ENCODE results near the gene SMTNL1. TPM values are rescaled to one million over a fixed set of nuclear protein-coding genes. Genes with fewer than 3 reads are reported as not detected.

SMTNL1 gene
- total RNA-seq, 1 experiment from 2014 or later: not detected

DNA sequence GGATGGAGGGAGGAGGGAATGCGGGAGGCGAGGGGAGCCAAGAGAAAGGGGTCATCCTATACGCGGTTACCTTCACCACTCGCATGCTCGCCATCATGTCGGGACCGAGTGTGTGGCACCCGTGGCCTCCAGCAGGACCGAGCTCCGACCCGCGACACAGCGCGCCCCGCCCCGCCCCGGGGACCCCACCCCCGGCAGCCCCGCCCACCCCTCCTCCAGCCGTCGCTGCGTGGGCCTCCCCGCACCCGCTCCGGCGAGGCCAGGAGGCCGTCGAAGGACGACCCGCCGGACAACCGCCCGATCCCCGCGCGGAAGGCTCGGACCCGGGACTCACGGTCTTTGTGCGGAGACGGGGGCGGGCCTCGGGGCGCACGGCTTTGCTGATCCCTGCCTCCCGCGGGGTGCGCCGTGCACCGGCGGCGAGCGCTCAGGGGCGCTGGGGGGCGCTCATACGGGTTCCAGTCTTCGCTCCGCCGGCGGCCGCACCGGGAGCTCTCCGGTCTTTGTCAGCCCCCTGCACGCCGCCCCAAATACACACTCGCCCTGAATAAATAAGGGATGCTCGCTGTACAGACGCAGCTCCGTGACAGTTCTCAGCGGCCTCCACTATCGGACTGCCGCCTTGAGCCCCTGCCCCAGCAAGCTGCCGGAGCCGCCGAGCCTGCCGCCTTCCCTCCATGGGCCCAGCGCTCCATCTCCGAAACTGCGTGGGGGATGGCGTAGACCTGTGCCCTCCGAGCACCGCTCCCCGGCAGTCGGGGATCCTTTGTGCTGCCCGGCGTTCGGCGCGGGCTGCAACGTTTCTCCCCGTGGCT, 30.3 kb downstream of the SMTNL1 start, which contains the start of gene UBE2L6:
Gene UBE2L6, minus strand, starts transcription at position 158 of the 815 bp plus-strand sequence. Its CDS starts 61 bp downstream, at position 97.
- no CpG with 5 or more reads among the region's 92 CpGs for WGBS (ENCODE audit: extremely low coverage, insufficient read length, low lambda C conversion rate)
- no peak within 1 kb of the TSS for H2BK20ac ChIP-seq (ENCODE audit: low read depth, low read length, poor library complexity, severe bottlenecking)
- no peak within 1 kb of the TSS for H3K23ac ChIP-seq (ENCODE audit: insufficient read length, low read depth, low read length)
- H3K4ac ChIP-seq (ENCODE audit: low read depth, low read length): no peak within 1 kb of the TSS
- peak; percentile 53 for DNase-seq
- no peak within 1 kb of the TSS for H4K8ac ChIP-seq (replicated peaks; ENCODE audit: insufficient read length, low read depth, low read length)
- H4K20me1 ChIP-seq (ENCODE audit: control insufficient read depth, insufficient read depth, insufficient read length): no peaks in the 10 kb centered on the region
- TF ChIP-seq, protein P1, sequence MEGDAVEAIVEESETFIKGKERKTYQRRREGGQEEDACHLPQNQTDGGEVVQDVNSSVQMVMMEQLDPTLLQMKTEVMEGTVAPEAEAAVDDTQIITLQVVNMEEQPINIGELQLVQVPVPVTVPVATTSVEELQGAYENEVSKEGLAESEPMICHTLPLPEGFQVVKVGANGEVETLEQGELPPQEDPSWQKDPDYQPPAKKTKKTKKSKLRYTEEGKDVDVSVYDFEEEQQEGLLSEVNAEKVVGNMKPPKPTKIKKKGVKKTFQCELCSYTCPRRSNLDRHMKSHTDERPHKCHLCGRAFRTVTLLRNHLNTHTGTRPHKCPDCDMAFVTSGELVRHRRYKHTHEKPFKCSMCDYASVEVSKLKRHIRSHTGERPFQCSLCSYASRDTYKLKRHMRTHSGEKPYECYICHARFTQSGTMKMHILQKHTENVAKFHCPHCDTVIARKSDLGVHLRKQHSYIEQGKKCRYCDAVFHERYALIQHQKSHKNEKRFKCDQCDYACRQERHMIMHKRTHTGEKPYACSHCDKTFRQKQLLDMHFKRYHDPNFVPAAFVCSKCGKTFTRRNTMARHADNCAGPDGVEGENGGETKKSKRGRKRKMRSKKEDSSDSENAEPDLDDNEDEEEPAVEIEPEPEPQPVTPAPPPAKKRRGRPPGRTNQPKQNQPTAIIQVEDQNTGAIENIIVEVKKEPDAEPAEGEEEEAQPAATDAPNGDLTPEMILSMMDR (conservative IDR thresholded peaks at IDR 0.05): no peak; the same call in 2 of the 3 replicates
- Mint-ChIP-seq H3K27me3 (ENCODE audit: low read depth) (peaks cover 15% of the 10 kb centered on the region), H3K4me3 (peak within 1 kb of the TSS; percentile 86 to 98), H3K4me1 (peaks cover 27 to 30% of the 10 kb centered on the region in 2 experiments), H3K36me3 (ENCODE audit: insufficient read depth in 1 of 3, low read depth in 3 of 3) (no peaks in the 10 kb centered on the region; a peak in 1 of 7 replicates), H3K9me3 (no peaks in the 10 kb centered on the region), H3K27ac (peak within 1 kb of the TSS; percentile 85 to 93 (median 91))
- H3K18ac ChIP-seq (ENCODE audit: insufficient read length, low read depth, low read length): peak within 1 kb of the TSS; percentile 96
- no peak within 1 kb of the TSS for H2BK15ac ChIP-seq (ENCODE audit: low read depth, low read length)
- peak within 1 kb of the TSS; percentile 82 for H3K4me2 ChIP-seq (ENCODE audit: insufficient read depth, insufficient read length, low read length)
- H2BK12ac ChIP-seq (ENCODE audit: insufficient read length, low read depth, low read length): no peak within 1 kb of the TSS
- peaks cover 8% of the 10 kb centered on the region for H3K23me2 ChIP-seq (ENCODE audit: insufficient read length, low read depth, low read length, poor library complexity, severe bottlenecking)
- no peaks in the 10 kb centered on the region; the same call in 1 of the 2 replicates for H3K27me3 ChIP-seq (ENCODE audit: insufficient read depth, low read length)
- no peaks in the 10 kb centered on the region for H3K9me3 ChIP-seq (ENCODE audit: control insufficient read depth, low read depth, low read length)
- no peak within 1 kb of the TSS for H2AFZ ChIP-seq (ENCODE audit: low read length)
- no peaks in the 10 kb centered on the region; the same call in 1 of the 2 replicates for H3K4me1 ChIP-seq (ENCODE audit: insufficient read depth, low read length)
- no peaks in the 10 kb centered on the region for H3K79me2 ChIP-seq (ENCODE audit: insufficient read depth, low read length)
- no peak within 1 kb of the TSS for H3K27ac ChIP-seq (ENCODE audit: insufficient read length, low read depth, low read length)
- H3T11ph ChIP-seq (ENCODE audit: low read length): no peak within 1 kb of the TSS
- H3K14ac ChIP-seq (ENCODE audit: insufficient read depth, low read length): peak within 1 kb of the TSS; percentile 98
- H2BK120ac ChIP-seq (ENCODE audit: low read depth, low read length, poor library complexity, severe bottlenecking): no peak within 1 kb of the TSS
- peak within 1 kb of the TSS; percentile 82 for H3K9ac ChIP-seq (ENCODE audit: extremely low read depth, insufficient read length, low read length)
- no peak within 1 kb of the TSS for H4K91ac ChIP-seq (ENCODE audit: insufficient read length, low read depth, low read length)
- H4K5ac ChIP-seq (ENCODE audit: insufficient read length, low read depth, low read length): no peak within 1 kb of the TSS
- H3K79me1 ChIP-seq (ENCODE audit: insufficient read depth, low read depth, low read length, poor library complexity, severe bottlenecking): no peaks in the 10 kb centered on the region
- H2BK5ac ChIP-seq (ENCODE audit: insufficient read length, low read length): no peak within 1 kb of the TSS
- no peak within 1 kb of the TSS for H3K56ac ChIP-seq (ENCODE audit: insufficient read length, low read depth, low read length)
- no peak within 1 kb of the TSS for H2AK5ac ChIP-seq (ENCODE audit: insufficient read length, low read length)

Data from H9 (cell line).